Stimulated activated CD4-positive, alpha-beta T cell treated with anti-CD3 and anti-CD28 coated beads, Interleukin-15, amount 100 ng/mL, for 1 hour (primary cell): ENCODE results near the gene AKAP8L.
A peak's percentile ranks its signal among the peaks of the same experiment; 100 is the strongest.

Experiments
- DNase-seq, 2 donors: peaks; one replicate each; pipeline ENCODE4 v3.0.0-alpha.2; 2020; ENCODE audit warnings: low read depth in 1 of 2, low spot score in 1 of 2

Gene AKAP8L

DNA sequence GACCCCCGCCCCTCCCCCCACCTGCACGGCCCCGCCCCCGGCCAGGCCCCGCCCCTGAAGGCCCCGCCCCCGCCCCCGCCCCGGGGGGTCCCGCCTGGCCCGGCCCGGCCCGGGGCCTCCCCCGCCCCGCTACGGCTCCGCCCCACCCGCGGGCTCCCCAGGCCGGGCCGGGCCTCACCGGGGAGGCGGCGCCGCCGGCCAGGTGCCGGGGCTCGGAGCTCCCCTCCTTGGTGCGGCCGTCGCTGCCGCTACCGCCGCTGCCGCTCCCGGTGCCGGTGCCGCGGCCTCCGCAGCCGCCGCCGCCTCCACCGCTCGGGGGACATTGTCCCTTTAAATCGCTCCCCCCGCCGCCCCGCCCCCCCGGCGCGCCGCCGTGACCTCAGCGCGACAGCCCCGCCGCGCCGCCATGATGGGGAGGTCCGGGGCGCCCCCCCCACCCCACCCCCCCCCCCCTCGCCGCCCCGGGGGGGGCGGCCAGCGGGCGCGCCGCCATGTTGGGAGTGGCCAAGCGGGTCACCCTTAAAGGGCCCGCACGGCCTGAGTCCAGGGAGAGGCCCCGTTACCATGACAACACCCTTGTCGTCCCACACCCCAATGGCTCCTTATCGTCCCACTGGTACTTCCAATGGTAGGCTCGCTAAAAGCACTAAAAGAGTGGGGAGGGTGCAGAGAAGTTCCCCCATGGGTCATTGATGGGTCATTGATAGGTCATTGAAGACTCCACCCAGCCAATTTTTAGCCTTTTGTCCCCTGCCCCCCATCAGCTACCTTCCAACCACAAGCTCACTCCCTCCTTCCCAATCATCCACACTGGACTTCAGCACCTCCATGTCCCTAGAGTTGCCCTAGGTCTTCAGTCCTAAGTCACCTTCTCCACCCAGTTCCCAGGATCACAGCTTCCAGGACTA lies 31.1 kb upstream of the AKAP8L start, which contains the start of gene WIZ:
Gene WIZ, minus strand, starts transcription at position 337 of the 908 bp plus-strand sequence. CDS start 1,649 bp downstream, outside the sequence.
- peak; percentile 76 to 84 for DNase-seq

DNA sequence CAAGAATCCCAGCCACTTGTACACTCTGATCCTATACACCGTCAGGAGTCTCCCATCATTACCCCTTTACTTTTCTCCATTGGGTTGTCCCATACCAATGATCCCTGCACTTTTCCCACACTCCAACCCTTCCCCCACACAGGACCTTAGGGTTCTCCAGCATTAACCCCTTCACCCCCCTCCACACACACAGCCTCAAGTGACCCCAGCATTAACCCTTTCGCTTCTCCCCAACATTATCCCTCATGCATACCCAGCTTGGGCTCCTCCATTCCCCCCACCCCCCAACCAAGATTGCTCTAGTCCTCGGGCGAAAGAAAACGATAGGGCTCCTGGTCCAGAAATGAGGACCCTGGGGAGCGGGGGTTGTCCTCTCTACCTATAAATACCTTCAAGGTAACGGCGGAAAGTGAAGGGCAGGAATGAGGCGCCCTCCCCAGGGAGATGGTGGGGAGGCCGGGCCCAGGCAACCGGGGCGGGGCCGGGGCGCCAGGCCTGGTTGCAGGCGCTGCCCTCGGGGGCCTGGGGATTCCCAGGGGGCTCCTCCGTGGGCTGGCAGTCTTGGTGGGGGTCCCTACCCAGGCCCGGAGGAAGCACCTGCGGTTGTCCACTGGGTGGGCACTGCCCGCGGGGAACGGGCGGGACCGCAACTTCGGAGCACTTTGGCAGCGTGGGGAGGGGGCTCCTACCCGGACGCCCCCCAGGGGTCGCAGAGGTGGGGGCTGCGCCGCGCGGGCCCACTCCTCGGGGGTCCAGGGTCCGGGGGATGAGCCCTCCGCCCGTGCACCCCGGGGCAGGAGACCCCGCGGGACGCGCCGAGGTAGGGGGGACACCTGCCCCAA lies 30.2 kb upstream of the AKAP8L start:
- no peak for DNase-seq

DNA sequence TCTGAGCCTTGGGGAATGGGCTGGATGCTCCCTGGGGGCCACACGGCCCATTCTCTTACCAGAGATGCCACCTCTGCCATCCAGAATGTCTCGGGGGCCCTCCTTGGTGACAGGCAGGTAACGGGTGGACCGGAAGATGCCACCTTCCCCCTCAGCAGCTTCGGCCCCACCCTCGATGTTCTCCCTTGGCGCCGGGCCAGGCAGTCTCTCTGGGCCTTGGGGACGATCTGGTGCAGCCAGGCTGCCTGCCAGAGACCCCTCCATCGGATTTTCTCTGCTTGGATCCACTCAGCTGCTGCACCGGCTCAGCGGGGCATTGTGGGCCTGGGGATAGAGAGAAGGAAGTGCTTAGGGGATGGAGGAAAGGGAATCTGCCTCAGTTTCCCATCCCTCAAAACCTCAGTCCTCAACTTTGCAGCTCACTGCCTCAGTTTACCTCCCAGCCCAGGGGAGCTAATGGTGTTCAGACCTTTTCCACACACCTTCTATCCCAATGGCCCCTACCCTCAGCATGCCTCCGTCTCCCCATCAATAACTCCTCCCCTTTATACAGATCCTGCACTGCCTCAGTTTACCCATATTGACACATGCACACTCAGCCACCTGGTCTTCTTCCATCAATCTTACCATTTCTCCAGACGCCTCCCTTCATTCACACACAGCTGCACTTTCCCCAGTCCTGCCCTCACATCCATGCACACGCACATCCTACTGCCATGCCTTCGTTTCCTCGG lies 29.4 kb upstream of the AKAP8L start:
- no peak for DNase-seq

DNA sequence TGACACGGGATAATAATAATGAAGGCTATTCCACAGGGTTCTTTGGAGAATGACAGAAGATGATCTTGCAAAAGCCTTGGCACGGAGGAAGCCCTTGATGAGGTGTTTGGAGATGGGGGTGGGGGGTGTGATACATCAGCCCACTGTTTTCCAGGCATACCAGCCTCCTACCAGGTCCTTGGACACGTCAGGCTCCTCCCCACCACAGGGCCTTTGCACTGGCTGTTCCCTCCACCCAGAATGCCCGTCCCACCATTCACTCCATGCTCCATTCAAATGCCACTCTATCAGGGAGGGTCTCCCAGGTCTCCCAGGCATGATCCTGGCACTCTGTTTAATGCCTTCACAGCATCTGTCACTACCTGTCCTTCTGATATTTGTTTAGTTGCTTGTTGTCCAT lies 28.3 kb upstream of the AKAP8L start:
- no peak for DNase-seq

DNA sequence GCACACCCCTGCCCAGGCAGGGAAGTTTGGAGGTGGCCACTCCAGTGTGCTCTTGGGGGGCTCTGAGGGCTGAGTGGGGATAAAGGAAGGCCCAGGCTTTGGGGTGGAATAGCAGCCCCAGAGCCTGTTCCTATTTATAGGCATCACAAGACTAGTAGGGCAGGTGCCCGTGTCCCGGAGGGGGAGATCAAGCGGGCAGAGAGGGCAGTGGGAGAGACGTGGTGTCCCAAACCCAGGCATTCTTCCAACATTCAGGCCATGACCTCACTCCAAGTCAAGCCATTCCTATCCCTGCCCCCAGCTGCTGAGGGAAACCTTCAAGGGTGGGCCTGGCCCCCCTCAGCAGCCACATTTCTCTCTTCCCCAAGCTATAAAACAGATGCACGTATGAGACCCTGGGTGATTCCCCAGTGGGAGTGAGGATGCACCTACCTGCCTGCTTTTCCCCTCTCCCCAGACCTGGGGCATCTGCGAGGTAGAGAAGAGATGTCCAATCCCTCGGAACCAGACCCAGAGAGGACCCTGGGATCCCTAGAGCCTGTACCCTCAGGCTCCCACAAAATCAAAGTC lies 27.1 kb upstream of the AKAP8L start:
- DNase-seq = no peak

DNA sequence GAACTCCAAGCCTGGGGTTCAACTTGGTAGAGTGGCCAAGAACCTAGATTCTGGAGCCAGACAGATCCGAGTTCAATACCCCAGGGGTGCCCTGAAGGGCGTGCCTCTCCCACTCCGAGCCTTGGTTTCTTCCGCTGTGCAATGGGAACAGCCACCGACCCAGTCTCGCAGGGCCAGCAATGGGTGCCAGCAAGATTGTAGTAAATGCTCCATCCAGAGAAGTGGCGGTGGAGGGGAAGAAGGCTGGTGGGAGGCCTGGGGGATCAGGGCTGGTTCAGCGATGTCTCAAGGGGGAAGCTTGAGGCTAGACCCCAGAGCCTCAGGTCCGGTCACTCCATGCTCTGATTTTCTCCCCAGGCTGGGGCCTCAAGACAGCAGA lies 26.4 kb upstream of the AKAP8L start:
- no peak for DNase-seq

DNA sequence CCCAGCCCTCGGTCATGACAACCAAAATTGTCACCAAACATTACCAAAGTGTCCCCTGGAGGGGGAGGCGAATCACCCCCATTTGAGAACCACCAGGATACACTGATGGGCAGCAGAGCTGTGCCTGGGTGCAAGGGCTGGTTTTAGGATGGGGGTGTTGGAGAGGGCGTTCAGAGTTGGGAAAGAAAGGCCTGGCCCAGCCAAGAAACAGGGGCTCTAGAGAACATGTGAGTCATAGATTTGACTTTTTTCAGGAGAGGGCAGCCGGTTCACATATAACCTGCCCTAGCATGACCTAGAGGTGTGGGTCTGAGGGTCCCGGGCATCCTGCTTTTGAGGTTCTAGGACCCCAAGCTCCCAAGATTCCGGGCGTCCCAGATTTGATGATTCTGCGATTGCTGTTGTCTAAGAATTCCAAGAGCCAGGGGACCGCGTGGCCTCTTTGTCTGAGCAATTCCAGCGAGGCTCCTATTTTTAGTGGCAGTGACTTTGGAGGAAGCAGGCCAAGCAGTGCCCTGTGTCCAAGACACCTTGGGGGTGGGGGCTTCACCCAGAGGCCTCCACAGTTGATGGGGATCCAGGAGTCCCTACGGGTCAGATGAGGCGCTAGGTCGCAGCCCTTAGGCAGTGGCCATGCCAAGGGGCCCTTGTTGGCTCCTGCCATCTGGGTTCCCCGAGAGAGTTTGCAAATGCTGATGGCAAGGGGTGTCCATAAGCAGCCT lies 25.9 kb upstream of the AKAP8L start:
- DNase-seq = no peak

DNA sequence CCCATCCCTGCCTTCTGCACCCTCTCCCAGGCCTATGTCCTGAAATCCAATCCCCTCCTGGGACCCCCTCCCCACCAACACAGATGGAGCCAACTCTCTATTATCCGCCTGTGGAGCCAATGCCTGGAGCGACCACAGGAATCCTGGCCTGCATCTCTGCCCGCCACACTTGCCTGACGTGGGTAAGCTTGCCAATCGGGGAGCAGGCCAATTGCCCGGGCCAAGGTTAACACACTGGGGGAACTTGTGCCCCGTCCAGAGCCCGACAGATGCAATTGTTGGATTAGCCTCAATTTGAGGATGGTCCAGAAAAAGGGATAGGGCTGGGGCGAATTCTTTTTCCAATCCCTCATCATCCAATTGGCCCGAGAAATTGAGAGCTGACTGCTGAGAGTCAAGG lies 25.1 kb upstream of the AKAP8L start:
- no peak for DNase-seq

DNA sequence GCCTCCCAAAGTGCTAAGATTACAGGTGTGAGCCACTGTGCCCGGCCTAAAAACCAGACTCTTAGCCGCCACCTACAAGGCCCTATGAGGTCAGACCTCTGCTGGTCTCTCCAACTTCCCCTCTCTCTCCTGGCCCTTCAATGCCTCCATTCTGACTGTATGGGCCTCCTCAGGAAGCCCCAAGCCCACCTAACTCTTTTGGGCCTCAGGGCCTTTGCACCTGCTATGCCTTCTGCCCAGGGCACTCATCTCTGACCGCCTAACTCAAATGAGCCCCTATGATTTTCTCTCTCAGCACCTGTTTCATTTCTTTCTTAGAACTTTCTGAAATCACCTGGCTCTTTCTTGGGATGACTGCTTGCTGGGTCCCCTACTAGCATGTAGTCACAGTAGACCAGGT lies 24.5 kb upstream of the AKAP8L start:
- DNase-seq = no peak

DNA sequence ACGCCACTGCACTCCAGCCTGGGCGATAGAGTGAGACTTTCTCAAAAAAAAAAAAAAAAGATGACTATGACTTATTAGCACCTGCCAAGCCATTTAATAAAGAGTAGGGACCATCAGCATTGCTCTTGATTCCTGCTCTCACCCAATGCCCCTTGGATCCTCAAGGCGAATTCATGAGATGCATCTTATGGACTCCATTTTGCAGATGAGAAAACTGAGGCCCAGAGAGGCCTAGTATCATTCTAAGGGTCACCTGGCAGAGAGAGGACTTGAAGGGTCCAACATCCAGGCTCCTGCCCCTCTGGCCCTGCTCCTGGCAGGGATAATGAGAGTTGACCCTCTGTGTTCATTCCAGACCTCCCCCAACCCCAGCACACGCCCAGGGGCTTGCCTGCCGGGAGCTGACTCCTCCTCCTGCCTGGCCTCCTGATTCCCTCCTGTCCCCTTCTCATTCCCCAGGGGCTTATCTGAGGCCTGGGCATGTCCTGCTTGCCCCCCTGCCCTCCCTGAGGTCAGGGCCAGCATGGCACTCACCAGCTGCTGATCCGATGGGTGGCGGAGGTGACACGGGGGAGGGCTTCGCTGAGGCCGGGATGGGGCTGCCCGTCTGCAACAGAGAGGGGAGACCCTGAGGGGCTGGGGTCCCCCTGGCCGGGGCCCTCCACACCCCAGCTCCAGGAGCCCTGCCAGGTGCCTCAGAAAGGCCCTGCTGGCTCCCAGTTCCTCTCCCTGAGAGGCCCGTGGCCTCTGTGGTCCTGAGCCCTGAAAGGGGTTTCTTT lies 23.5 kb upstream of the AKAP8L start:
- no peak for DNase-seq

DNA sequence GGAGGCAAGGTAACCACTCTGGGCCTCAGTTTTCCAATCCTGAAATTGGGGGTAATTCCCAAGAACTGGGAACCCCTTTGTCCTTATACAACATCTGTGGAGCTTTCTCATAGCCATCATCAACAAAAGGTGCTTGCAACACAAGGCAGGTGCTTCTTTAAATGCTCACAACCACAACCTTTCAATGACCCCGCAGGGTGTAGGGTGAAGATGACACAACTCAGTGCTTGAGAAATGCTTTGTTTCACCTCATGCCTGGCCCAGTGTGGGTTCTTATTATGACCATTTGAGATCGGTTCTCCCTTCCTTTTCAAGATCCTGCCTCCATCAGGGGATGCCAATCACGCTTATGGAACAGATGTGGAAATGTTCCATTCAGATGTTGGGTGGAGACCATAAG lies 22.5 kb upstream of the AKAP8L start:
- DNase-seq = no peak

DNA sequence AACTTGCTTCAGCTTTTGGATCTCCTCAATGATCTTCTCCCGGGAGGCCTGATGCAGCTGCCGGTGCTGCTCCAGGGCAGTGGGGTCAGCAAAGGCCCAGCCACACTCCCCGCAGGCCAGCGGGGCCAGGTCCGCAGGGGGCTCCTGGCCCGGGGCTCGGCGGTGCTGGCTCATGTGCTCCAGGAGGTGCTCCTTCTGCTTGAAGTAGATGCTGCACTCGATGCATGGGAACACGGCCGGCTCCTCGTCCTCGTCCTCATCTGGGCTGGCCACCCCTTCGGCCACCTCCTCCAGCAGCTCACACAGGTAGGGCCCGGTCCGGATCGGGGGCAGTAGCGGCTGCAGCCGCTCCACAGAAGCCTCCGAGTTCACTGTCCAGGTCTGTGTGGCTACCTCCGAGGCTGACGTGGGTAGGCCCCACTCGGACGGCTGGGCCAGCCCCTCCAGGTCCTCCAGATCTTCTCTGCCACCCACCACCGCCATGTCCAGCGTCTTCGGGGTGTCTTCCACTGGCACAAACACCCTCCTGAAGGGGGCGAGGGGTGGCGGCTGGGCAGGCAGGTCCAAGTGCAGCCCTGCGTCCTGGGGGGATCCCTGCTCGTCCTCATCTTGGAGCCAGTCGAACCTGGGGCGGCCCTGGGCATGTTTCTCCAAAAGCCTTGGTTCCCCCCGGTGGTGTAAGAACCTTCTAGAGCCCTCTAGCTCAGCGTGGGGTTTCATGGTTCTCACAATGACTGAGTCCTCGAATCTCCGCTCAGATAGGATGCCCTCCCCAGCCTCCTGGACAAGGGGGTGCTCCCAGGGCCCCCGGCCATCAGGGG lies 21.2 kb upstream of the AKAP8L start:
- no peak for DNase-seq

DNA sequence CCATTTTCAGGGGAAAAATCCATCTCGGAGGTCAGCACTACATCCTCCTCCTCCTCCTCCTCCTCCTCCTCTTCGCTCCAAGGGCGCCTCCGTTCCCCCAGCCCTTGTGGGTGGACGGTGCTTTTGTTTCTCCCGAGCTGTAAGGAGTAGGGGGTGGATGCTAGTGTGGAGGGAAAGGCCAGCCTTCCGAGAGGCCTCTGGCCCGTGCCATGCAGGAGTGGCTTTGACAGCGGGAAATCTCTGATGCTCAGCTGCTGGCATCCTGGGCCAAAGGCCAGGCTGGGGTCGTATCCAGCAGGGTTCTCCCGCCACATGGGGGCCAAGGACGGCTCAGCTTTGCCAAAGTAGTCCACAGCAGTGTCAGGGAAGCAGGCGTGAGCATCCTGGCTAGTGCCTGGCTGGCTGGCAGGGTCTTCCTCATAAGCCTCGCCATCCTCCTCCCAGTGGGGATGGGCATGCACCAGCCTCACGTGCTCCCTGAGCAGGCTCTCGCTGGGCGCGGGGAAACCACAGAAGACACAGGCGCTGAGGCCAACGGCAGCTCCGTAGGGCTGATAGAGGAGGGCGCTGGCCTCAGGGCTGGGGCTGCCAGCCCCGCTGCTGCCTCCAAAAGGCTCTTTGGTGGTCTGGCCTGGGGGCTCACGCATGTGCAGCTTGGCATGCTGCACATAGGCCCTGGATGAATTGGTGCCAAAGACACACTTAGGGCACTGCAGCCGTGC lies 20.5 kb upstream of the AKAP8L start:
- no peak for DNase-seq

DNA sequence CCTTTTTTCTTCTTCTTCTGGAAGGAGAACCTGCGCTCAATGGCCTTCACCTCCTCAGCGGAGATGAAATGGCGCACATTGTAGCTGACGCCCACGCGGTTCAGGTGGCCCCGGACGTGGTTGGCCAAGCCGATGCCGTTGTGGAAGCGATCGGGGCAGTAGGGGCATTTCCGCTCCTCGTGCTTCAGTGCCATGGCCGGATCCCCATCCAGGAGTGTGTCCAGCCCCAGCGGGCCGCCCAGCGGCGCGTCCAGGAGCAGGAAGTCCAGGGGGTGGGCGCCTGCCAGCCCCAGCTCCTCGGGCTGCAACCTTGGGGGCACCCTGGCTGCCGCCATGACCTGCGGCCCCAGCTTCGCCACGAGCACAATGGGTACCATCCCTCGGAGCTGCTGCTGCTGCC lies 19.8 kb upstream of the AKAP8L start:
- no peak for DNase-seq

DNA sequence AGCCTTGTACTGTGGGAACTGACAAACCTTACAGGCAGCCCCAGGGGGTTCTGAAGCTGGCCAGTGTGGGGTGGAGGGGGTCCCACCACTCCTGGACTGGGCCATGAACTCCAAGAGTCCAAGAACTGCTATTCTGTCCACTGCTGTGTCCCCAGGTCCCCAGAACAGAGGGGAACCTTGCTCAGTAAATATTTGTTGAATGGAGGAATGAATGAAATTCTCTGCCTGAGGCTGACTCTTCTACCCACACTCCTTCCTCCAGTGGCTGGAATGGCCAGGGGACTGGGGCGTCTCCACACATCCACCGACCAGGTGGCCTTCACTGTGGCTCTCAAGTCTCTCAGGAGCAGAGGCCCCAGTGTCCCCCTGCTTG lies 19.3 kb upstream of the AKAP8L start:
- DNase-seq = no peak

DNA sequence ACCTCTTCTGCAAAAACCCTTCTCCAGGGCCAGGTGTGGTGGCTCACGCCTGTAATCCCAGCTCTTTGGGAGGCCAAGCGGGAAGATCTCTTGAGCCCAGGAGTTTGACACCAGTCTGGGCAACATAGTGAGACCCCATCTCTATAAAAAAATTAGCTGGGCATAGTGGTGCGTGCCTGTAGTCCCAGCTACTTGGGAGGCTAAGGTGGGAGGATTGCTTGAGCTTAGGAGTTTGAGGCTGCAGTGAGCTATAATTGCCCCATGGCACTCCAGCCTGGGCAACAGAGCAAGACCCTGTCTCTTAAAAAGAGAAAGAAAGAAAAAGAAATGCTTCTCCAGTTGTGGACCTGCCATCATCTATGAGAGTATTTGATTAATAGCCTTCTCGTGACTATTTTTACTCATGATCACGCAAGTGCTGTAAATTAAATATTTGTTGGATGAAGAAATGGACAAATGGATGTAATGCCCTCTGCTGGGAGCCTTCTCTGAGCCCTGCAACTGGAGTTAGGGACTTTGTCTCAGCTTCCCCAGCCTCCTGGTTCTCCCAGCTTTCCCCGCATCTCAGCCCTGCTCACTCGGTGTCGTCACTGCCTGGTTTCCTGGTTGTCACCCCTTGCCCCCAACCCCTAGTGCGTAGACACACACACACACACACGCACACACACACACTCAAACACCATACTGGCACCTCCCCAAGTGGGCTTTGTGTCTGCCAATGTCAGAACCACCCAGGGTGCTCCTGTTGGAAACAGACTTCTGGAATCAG lies 18.8 kb upstream of the AKAP8L start:
- DNase-seq = no peak

DNA sequence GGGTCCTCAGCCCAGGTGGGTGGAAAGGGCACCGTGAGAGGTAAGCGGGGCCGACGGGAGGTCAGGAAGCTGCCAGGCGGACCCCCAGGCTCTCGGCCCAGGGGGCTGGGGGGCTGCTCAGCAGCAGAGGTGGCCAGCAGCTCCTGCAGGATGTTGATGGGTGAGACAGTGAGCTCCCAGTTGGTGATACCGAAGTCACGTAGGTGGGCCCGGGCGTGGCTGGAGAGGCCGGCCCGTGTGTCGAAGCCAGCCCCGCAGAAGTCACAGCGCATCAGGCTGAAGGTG lies 18.0 kb upstream of the AKAP8L start:
- DNase-seq = no peak
